GM19023 (cell line): ENCODE data around the gene ACSF2.

Experiments used
- ATAC-seq: cut with Tn5 transposase; IDR thresholded peaks from one replicate; pipeline ENCODE4 v1.9.1; 2021; ENCODE audit warnings: mild to moderate bottlenecking, moderate library complexity; ENCODE audit not compliant: unreplicated experiment

Gene ACSF2

GRCh38 chr17:50437409-50437808 lies 11.4 kb downstream of the ACSF2 start:
- no peak for ATAC-seq

GRCh38 chr17:50439008-50439407 lies 13.0 kb downstream of the ACSF2 start:
- no peak for ATAC-seq

- no peak for ATAC-seq
Observed at GRCh38 chr17:50440172-50440837, 14.3 kb downstream of the ACSF2 start.

DNA sequence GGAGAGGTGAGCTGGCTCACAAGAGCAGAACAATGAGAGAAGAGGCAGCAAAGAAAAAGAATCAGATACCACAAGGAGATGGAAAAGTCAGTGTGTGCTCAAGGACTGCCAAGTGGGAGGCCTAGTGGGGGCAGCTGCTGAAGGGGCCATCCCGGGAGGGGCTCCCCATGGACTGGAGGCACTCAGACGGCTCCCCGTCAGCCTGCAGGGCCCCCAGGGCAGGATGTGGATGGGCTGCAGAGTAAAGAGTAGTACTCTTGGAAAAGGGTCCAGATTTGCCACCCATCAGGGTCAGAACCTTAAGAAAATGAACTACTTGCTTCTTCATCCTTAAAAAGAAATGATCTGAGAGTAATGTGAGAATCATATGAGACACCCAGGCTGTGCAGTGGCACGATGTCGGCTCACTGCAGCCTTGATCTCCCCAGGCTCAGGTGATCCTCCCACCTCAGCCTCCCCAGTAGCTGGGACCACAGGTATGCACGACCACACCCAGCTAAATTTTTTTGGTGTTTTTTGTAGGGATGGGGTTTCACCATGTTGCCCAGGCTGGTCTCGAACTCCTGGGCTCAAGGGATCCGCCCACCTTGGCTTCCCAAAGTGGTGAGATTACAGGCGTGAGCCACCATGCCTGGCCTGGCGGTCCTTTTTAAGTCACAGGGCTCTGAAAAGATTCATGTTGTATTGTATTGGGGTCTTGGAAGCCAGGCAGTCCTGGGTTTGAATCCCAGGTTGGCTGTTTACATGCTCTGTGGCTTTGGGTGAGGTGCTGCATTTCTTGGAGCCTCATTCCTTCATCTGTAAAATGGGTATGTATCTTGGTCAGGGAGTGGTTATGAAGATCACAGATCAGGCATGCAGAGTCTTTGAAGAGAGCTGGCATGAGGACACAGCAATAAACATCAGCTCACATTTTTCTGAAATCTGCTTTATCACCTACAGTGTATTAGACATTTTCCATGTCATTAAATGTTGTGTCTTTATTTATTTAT lies 15.1 kb downstream of the ACSF2 start:
- no peak for ATAC-seq

- no peak for ATAC-seq
Observed at GRCh38 chr17:50443505-50443974, 17.5 kb downstream of the ACSF2 start.

DNA sequence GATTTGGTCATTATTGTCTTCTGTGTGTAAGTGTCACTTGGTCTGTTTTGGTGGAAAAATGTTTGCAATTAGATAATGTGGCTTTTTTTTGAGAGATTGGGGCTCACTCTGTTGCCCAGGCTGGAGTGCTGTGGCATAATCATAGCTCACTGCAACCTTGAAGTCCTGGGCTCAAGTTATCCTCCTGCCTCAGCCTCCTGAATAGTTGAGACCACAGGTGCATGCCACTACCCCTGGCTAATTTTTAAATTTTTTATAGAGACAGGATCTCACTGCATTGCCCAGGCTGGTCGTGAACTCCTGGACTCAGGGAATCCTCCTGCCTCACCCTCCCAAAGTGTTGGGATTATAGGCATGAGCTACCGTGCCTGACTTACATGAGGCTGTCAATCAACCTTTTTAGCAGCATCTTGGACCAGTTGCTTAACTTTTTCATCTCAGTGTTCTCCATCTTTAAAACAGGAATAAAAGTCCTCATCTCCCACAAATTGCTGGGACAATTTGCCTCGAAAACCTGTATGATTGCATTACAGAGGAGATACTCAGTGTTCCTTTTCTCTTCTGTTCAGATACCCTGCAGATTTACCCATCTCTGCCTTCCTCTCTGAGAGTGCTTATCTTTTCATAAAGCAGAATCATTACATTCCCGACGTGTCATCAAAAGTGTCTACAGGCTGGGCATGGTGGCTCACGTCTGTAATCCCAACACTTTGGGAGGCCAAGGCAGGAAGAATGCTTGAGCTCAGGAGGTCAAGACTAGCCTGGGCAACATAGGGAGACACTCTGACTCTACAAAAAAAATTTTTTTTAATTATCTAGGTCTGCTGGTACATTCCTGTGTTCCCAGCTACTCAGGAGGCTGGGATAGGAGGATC lies 19.1 kb downstream of the ACSF2 start:
- ATAC-seq, result no peak

DNA sequence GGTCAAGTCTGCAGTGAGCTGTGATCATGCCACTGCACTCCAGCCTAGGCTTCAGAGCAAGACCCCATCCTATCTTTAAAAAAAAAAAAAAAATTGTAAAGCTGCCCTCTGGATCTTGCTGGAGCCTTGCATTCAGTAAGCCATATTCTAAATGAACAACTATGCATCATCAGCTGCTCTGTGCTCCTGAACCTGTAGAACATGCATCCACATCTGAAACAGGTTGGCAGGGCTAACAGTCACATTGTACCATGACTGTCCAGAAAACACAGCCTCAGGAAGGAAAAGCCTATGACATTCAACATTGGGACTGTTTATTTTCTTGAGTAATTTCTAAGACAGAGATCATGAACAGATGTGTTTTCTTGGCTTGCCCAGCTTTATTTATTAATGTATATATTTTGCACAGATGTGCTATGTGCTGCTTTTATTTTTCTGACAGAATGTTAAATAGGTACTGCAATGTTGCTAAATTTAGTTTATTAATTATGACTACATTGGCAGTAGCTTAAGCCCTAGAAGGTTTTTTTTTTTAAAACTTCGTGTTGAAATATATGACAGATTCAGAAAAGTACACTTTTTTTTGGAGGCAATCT lies 19.8 kb downstream of the ACSF2 start:
- ATAC-seq, result no peak

DNA sequence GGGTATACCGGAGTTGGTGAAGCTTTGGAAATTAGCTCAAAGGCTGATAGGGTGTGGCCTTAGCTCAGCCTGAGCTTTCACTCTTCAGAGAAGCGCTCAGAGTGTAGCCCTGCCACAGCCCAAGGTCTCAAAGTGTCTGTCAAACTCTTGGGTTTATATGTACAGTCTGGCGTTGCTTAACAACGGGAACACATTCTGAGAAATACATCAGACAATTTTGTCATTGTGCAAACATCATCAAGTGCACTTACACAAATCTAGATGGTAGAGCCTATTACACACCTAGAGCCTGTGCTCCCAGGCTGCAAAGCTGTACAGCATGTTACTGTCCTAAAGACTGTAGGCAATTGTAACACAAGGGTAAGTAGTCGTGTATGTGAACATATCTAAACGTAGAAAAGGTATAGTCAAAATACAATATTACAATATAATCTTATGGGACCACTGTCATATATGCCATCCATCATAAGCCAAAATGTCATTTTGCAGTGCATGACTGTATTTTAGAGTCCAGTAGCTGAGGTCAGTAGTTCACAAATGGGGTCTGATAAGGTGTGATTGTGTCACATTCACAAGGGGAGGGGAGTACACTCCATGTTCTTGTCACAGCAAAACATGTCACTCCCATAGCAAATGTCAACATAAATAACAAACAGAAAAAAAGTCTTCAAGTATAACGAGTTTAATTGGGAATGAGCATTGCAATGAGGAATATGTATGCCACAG lies 22.0 kb downstream of the ACSF2 start:
- no peak for ATAC-seq

GRCh38 chr17:50448643-50449042 lies 22.6 kb downstream of the ACSF2 start:
- no peak for ATAC-seq

GRCh38 chr17:50451943-50452629 lies 26.1 kb downstream of the ACSF2 start:
- ATAC-seq, result no peak

GRCh38 chr17:50452630-50453300 lies 26.7 kb downstream of the ACSF2 start:
- no peak for ATAC-seq

- no peak for ATAC-seq
Observed at GRCh38 chr17:50453901-50454300, 27.9 kb downstream of the ACSF2 start.

DNA sequence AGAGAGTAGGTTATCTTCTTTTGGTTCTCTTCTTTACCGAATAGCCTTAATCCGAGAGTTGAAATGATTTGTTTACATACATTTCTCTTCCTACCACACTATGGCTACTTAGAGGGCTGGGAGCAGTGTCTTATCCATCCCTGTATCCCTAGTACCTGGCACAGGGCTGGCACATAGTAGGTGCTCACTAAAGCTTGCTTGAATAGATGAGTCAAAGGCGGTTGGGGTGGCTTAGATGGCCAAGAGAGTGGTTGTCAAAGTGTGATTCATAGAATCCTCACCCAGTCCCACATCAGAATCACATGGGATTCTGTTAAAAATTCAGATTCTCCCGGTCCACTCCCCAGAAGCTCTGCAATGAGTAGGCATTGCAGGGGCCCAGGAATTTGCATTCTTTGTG lies 31.6 kb downstream of the ACSF2 start:
- ATAC-seq, result no peak

GRCh38 chr17:50458270-50458669 lies 32.3 kb downstream of the ACSF2 start:
- no peak for ATAC-seq

DNA sequence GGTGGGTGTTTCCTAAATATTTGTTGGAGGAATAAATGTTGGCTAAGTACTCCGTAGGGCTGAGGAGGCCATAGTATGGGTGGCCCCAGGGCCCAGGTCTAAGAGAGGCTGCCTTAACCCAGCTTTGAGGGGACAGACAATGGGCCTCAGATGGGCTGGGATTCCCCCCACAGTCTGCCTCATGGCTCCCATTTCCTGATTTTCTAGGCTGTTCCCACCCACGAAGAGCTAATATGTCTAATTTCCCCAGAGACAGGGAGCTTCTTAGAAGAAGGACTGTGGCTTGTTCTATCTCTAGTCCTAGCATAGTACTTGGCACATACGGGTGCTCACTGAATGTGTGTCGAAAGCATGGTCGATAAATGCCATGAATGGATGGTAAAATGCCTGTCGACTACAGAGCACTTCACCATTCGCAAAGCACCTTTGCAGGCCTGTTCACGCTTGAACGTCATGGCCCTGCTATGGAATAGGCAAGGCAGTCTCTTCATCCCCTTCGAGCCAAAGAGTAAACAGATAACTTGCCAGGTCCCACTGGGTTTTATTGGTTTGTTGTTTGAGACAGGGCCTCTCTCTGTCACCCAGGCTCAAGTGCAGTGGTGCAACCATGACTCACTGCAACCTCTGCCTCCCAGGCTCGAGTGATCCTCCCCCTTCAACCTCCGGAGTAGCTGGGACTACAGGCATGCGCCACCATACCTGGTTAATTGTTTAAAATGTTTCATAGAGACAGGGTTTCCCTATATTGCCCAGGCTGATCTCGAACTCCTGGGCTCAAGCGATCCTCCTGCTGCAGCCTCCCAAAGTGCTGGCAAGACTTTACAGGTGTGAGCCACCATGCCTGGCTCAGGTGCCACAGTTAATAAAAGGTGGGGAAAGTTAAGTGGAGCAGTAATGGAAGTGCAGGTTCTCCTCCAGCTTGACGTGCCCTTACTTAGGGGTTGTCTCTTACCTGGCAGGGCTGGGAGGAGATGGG lies 33.0 kb downstream of the ACSF2 start:
- no peak for ATAC-seq

DNA sequence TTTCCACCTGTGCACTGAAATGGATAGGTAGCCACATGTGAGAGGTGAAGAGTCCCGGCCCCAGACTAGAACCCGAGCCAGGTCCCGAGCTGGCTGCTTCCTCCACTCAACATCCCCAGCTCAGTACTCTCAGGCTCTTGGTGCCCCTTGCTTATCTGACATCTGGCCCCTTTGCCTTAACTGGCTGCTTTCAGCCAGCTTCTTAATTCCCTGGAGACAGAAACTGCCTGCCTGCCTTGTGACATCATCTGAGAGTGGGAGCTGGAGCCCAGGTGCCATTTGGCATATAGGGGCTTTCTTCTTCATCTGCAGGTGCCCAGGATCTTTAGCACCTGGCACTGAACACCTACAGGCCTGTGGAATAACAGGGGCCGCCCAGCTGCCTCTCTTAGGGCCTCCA lies 33.7 kb downstream of the ACSF2 start:
- ATAC-seq, result no peak

DNA sequence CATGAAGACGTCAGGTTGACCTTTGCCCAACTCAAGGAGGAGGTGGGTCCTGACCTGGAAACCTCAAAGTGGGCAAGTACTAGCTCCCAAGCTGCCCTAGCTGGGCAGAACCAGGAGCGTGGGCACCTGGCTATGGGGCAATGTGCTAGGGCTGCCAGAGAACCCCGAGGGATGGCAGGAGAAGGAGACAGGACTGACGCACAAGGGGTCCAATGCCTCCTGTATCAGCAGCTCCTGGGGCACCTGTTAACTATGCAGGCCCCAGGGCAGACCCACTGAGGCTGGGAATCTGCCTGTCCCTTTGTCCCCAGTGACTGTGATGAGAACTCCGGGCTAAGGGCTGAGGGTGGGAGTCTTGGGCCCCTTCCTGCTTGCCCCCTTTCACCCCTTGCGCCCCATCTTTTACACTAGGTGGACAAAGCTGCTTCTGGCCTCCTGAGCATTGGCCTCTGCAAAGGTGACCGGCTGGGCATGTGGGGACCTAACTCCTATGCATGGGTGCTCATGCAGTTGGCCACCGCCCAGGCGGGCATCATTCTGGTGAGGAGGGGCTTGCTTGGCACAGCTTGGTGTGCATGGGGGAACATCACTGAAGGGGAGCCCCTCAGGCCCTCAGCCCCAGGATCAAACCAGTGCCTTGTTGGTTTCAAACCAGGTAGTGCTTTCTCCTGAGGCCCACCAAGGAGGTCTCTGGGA lies 35.0 kb downstream of the ACSF2 start:
- no peak for ATAC-seq
